ENCODE results near the gene SKAP1.
"Not testable (repeated sequence)": the region's sequence is repeated elsewhere in the genome, so short reads cannot be mapped to it uniquely, and the experiment has no call there.

Gene SKAP1

GRCh38 chr17:48429638-48430586 lies at the start of gene SKAP1:
TSS of gene SKAP1 (minus strand) at chr17:48430214.
- DNase-seq (ENCODE audit: low read depth): no peak

- DNase-seq (ENCODE audit: low read depth): no peak
Measured at GRCh38 chr17:48479014-48479402, 49.0 kb upstream of the SKAP1 start.

- no peak for DNase-seq (ENCODE audit: low read depth)
Measured at GRCh38 chr17:48478224-48479013, 48.4 kb upstream of the SKAP1 start.

GRCh38 chr17:48477221-48477620 lies 47.2 kb upstream of the SKAP1 start:
- DNase-seq (ENCODE audit: low read depth): no peak

GRCh38 chr17:48472411-48473281 lies 42.6 kb upstream of the SKAP1 start:
- no peak for DNase-seq (ENCODE audit: low read depth)

GRCh38 chr17:48471817-48472410 lies 41.9 kb upstream of the SKAP1 start:
- DNase-seq (ENCODE audit: low read depth): no peak

- no peak for DNase-seq (ENCODE audit: low read depth)
Measured at GRCh38 chr17:48470388-48471034, 40.5 kb upstream of the SKAP1 start.

GRCh38 chr17:48469227-48469626 lies 39.2 kb upstream of the SKAP1 start:
- DNase-seq (ENCODE audit: low read depth): no peak

GRCh38 chr17:48468299-48468698 lies 38.3 kb upstream of the SKAP1 start:
- no peak for DNase-seq (ENCODE audit: low read depth)

GRCh38 chr17:48465884-48466283 lies 35.9 kb upstream of the SKAP1 start:
- no peak for DNase-seq (ENCODE audit: low read depth)

GRCh38 chr17:48463526-48463925 lies 33.5 kb upstream of the SKAP1 start:
- DNase-seq (ENCODE audit: low read depth): no peak

GRCh38 chr17:48462946-48463345 lies 32.9 kb upstream of the SKAP1 start:
- no peak for DNase-seq (ENCODE audit: low read depth)

GRCh38 chr17:48460052-48460451 lies 30.0 kb upstream of the SKAP1 start:
- no peak for DNase-seq (ENCODE audit: low read depth)

GRCh38 chr17:48459070-48459844 lies 29.2 kb upstream of the SKAP1 start:
- DNase-seq (ENCODE audit: low read depth): no peak

GRCh38 chr17:48457080-48457836 lies 27.2 kb upstream of the SKAP1 start:
- DNase-seq (ENCODE audit: low read depth): peak; percentile 45

- DNase-seq (ENCODE audit: low read depth): no peak
Measured at GRCh38 chr17:48456589-48456988, 26.6 kb upstream of the SKAP1 start.

GRCh38 chr17:48455791-48456190 lies 25.8 kb upstream of the SKAP1 start:
- DNase-seq (ENCODE audit: low read depth): no peak

- no peak for DNase-seq (ENCODE audit: low read depth)
Measured at GRCh38 chr17:48453447-48453846, 23.4 kb upstream of the SKAP1 start.

- no peak for DNase-seq (ENCODE audit: low read depth)
Measured at GRCh38 chr17:48451489-48451888, 21.5 kb upstream of the SKAP1 start.

GRCh38 chr17:48449335-48449734 lies 19.3 kb upstream of the SKAP1 start:
- not testable (repeated sequence) for DNase-seq (ENCODE audit: low read depth)
